GM19043 (cell line): ENCODE results near the gene MOB2.

ENCODE experiments used
- ATAC-seq: cut with Tn5 transposase; IDR thresholded peaks from one replicate; pipeline ENCODE4 v1.9.1; 2021; ENCODE audit warnings: low read depth; ENCODE audit not compliant: unreplicated experiment

Gene MOB2

DNA sequence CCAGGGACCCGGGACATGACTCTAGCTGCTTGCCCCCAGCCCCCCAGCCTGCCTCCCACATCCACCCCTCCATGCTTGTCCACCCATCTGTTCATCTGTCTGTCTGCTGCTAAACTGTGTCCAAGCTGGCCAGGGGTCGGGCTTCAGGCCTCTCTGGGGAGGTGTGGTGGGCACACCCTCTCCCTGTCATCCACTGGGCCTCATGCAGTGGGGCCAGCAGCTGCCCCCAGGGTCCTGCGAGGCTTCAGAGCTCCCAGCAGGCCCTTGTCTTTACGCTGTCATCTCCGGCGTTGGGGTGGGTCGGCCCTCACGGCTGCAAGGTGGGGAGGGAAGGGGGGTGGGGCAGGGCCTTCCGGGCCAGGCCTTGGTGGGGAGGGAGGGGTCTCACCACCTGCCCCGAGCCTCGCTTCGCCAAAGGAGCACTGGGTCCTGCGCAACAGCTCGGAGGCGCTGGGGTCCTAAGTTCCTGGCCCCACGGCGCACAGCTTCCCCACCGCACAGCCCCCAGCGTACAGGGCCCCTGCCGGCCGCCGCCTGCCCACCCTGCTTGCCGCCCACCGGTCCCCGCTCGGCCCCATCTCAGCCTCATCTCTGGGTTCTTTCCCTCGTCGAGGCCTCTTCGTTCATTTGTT, 26.7 kb downstream of the MOB2 start:
- no peak for ATAC-seq

DNA sequence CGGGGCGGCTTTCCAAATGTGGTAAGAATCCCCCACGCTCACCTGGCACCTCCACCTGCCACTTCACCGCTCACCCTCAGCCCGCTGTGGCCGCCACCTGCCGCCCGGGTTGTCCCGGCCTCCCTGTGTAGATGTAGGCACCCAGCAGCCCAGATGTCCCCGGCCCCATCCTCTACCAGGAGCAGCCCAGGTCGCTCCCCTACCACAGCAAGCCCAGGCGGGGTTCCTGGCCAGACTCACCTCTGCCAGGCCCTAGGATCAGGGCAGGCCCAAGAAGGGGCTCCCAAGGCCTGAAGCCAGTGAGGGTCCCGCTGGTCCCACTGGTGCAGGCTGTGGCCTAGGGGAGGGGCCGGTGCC, 27.4 kb downstream of the MOB2 start:
- ATAC-seq: no peak

DNA sequence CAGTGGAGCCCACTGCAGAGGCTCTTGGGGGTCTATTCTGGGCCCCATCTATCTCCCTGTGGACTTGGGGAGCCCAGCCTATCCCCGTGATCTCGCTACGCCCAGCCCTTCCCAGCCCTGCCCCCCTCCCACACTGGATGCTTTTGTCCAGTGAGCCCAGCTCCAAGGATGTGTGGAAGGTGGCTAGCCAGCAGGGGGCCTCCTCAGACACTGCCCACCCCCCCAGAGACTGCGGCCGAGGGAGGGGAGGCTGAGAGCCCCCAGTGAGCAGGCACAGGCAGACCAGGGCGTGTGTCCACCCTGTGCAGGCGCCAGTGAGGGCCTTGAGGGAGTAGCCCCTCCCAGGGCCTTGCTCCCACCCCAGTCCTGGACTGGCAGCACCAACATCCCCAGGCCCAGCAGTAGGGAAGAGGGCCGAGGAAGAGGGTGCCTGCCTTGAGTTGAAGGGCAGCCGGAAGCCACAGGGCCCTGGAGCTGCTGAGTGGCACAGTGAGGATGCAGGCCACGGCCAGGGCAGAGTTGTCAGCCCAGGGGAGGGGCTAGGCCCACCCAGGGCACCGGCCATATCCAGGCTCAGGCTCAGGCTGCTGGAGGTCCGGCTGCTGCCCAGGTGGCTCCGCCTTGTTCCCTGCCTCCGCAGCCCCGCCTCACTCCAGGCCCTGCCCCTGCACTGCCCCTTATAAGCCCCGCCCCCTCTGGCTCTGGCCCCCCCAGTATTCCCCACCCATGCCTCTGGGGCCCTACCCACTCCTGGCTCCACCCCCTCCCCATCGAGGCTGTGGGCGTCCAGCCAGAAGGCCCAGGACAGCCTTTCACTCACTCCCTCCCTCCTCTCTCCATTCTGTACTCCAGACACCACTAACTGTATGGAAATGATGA, 28.0 kb downstream of the MOB2 start:
- ATAC-seq: no peak

DNA sequence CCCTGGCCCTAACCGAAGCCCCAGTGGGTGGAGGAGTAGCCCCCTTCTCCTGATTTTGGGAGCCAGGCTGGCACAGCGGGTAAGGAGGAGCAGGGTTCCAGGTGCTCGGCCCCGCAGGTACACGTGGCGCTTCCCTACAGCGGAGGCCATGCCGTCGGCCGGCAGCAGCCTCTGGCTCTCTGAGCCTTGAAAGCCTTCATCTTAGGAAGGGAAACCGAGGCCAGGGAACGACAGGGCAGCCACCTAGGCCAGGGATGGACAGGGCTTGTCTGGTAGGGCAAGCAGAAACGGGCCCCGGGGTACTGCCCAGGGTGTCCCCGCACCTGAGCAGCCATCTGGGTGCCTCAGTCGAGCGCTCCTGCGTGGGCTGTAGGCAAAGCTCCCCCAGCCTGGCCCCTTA, 28.7 kb downstream of the MOB2 start:
- no peak for ATAC-seq

DNA sequence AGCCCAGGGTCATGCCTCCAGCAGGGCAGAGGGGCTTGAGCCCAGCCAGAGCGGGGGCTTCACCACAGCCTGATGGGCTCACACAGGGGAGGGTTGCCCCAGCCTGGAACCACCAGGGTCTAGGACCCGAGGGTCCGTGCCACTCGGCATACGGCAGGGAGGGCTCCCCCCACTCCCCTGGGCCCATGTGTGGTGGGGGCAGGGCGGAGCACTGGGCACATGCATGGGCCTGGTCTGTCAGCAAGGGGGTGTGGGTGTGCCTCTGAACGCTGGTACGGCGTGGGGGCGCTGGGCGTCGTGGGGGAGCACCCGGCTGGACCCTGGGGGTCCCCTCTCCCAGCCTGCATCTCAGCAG, 29.3 kb downstream of the MOB2 start:
- no peak for ATAC-seq

DNA sequence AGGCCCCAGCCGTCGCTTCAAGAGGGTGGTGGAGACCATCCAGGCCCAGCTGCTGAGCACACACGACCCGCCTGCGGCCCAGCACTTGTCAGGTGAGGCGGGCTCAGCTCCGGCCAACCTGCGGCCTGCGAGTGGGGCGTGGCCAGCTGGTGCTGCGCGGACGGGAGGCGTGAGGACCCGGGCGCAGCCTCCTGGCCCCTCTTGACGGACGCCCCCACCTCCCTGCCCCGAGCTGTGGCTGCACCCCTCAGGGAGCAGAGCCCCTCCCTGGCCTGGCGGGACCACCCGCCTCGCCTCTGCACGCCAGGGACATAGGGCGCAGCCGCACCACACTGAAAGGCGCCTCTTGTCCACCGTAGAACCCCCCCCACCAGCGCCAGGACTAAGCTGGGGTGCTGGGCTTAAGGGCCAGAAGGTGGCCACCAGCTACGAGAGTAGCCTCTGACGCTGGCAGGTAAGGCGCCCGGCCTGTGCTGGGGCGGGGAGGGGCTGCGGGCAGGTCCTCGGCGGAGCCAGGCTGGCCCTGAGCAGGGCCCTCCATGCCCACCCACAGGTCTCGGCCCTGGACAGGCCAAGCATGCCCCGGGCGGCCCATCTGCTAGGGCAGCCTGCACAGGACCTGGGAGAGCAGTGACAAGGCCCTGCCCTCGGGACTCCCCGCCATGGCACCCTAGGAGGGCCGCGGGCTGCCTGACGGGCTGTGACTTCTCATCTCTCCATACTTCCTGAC, 29.8 kb downstream of the MOB2 start:
- no peak for ATAC-seq

DNA sequence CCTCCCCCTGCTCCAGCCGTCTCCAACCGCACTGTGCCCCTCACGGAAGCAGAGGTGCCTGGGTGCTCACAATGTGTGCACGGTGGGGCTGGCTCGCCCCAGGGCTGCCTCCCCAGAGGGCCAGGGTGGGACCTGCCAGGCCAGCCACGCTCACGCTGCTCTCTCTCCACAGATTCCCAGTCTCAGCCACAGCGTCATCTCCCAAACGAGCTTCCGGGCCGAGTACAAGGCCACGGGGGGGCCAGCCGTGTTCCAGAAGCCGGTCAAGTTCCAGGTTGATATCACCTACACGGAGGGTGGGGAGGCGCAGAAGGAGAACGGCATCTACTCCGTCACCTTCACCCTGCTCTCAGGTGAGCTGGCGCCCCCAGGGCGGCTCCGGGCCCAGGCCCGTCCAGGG, 30.4 kb downstream of the MOB2 start:
- ATAC-seq: no peak

DNA sequence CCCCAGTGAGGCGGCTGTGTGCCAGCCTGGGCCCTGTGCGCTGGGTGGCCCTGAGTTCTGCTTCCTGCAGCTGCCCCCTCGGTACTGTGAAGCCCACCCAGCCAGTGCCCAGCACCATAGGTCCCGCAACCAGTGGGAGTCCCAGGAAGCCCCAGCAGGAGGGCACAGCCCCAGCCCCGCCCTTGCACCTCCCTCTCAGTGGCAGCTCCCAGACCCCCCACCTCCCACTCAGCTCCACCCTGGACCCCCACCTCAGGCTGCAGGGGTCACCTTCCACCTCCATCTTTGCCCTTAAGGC, 30.9 kb downstream of the MOB2 start:
- ATAC-seq: no peak

DNA sequence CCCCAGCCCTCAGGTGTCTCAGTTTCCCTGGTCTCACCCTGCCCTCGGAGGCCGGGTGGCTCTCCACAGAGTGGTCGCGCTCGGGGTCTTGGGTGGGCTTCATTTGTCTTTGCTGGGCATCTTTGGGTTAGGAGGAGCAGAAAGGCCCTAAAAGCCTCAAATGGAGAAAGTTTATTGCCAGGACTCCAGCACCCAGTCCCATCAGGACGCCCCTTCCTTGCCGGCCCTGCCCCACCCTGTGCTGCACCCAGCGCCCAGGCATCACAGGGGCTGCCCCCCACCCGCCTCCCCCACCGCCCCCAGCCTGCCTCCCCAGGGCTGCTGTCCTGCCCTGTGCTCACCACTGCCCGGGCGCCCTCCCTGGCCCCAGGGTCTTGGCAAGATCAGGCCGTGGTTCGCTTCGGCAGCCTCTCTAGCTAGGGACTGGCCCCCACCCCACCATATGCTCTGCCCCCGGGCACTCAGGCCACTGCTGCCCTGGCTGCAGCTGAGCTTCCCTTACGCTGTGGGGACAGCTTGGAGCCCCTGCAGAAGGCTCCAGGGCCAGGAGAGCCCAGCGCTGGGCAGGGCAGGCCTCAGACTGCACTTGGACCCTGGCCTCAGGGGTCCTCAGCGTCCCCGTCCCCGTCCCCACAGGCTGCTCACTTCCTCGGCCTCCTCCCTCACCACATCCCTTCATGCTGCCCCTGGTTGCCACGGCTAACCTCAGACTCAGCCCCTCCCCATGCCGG, 31.4 kb downstream of the MOB2 start:
- no peak for ATAC-seq

DNA sequence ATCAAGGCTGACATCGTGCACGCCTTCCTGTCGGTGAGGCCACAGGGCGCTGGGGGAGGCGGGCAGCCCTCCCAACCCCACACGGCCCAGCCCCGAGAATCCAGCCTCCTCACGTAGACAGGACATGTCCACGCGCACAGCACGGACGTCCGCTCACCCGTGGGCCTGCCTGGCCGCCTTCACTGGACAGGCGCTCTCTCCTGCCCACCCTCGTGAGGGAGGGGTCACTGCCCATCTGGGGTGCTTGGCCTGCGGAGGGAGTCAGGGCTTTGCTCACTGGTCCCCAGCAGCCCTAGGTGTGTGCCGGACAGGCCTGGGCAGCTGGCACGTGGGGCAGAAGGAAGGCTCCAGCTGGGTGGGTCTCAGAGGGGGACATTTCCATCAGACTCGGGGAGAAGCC, 32.0 kb downstream of the MOB2 start:
- ATAC-seq: no peak

DNA sequence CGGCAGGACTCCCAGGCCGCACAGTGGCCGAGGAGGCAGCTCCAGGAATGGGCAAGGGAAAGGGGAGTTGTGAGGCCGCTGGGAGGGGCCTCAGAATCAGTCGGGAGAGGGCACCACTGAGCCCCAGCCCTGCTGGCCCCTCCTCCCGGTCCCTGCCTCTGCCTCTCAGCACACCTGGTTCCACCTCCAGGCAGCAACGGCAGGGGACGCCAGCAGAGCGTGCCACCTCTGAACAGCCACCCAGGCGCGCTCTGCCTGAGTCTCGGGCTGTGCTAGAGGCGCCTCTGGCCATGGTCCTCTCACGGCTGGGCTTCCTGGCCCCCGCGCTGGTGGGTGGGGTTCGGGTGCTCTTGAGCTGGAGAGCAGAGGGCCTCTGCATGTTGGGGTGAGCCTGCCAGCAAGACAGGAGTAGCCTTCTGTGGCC, 33.0 kb downstream of the MOB2 start:
- ATAC-seq: no peak

DNA sequence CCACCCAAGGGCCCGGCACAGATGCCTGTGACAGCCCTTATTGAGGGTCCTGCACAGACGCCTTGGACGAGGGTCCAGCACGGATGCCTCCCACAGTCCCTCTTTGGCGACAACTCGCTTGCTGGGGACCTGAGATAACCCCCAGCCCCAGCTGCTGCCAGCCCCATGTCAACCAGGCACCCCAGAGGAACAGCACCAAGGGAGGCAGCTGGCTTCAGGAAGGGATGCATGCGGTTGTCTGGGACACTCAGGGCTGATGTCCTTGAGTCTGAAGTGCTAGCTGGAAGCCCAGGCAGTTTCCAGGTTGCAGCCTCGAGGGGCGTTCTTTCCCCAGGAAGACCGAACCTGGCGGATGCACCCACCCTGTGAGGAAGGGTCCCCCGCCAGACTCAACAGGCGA, 33.8 kb downstream of the MOB2 start:
- no peak for ATAC-seq

DNA sequence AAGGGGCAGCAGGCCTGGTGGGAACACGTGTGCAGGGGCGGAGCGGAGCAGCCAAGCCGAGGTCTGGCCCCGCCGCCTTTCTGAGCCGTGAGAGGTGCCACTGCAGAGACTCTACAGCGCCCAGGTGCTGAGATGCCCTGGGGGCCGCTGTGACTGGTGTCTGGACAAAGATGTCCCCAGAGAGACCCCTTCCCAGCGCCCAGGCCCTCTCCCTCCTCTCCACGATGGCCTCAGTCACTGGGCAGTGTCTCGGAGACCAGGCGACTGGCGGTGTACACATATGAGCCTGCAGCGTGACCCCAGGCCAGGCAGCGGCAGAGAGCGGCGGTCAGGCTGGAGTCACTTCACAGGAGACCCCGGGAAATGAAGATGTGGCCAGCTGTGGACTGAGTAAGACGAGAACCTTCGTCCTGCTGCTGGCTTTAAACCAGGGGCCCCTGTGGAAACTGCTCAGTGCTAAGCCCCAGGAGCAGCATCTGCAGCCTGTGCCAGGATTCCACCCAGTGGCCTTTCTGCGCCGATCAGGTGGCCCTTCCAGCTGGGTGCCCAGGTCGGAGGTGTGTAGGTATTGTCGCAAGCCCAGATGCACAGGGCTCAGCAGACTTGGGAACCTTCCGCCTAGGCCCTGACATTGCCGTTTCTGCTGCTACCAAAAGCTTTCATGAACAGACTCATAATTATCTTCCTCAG, 34.7 kb downstream of the MOB2 start:
- no peak for ATAC-seq

DNA sequence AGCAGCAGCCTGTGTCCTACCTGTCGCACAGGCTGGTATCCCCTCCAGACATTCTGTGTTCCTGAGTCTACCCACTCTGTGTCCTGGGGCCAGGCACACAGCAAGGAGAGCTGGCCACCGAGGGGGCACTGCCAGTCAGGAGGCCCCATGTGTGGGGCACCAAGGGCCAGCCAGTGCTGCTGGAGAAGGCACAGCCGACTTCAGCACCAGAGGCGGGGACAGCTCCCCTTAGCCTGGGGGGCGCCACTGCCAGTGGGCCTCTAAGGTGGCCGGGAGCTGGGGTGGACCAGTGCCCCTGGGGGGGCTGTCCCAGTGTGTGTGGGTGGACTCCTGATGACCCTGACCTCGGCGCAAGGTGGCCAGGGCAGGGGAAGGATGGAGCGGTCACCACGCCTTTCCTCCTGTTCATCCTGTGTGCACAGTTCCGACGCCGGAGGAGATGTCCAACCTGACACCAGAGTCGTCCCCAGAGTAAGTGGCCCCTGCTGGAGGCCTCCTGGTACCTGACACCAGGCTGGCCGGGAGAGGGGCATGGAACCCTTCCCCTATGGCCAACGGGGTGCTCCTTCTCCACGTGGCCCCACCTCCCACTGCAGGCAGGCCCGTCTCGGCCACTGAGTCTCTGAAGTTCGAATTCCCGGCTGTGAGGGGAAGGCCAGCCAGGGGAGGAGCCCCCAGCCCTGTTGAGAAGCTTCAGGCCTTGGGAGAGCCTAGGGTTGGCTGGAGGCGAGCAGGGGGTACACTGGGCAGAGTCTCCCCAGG, 35.4 kb downstream of the MOB2 start:
- ATAC-seq: no peak

DNA sequence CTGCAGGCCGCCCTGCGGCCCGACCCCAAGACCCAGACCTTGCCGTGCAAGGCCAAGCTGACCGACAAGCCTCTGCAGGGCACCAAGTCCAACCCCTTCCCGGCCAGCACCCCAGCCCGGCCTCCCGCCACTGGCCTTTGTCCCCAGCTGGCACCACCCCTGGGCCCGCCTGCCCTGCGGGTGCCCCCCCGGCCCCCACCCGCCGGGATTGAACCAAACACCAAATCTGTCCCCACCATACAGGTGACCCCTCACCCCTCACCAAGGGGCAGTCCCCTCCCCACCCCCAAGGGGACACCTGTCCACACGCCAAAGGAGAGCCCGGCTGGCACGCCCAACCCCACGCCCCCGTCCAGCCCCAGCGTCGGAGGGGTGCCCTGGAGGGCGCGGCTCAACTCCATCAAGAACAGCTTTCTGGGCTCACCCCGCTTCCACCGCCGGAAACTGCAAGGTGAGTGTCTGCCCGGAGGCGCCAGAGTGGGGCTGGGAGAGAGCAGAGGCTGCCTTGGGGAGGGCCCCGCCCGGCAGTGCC, 36.2 kb downstream of the MOB2 start:
- no peak for ATAC-seq

DNA sequence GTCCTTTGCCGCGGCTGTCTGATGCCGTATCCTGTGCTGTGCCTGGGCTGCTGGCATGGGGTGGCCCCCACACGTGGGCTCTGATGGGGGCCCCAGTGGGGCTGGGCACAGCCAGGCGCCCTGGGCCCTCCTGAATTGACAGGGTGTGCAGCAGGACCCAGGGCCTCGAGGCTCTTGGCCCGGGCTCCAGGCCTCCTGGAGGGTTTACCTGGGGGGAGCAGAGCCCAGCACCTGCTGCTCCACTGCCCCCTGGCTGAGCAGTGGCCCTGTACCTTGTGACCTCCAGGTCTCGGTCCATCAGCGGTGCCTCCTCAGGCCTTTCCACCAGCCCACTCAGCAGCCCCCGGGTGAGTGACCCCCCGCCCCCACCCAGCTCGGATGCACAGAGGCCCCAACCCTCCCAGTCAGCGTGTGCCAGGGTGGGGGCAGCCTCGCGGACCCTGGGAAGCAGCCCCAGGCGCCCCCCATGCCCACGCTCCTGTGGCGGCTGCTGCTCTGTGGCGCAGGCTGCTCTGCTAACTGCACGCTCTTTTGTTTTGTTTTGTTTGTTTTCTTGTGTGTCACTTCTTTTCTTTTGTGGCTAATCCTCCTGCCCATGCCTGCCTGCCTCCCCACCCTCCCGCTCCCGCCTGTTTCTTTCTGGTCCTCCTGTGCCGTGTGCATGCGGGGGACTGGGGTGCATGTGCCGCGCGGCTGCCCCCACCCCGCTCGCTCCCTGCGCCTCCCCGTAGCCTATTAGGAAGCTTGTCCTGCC, 36.9 kb downstream of the MOB2 start:
- ATAC-seq: no peak

DNA sequence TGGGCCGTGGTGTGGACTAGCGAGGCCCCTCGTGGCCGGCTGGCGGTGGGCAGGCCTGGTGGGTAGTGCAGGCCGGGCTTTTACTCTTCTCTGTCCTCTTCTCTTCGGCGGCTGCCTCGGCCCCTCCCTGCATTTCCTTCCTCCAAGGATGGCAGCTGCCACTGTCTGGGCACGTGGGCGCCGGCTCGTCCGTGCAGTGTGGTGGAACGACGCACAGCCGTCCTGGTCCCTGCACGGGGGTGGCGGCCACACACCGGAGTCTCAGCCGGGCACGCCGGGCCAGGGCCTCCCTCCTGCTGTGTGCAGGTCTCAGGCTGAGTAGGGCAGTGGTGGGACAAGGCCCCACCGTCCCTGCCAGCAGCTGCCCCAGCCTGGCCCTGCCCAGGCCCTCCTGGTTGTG, 37.7 kb downstream of the MOB2 start:
- no peak for ATAC-seq

DNA sequence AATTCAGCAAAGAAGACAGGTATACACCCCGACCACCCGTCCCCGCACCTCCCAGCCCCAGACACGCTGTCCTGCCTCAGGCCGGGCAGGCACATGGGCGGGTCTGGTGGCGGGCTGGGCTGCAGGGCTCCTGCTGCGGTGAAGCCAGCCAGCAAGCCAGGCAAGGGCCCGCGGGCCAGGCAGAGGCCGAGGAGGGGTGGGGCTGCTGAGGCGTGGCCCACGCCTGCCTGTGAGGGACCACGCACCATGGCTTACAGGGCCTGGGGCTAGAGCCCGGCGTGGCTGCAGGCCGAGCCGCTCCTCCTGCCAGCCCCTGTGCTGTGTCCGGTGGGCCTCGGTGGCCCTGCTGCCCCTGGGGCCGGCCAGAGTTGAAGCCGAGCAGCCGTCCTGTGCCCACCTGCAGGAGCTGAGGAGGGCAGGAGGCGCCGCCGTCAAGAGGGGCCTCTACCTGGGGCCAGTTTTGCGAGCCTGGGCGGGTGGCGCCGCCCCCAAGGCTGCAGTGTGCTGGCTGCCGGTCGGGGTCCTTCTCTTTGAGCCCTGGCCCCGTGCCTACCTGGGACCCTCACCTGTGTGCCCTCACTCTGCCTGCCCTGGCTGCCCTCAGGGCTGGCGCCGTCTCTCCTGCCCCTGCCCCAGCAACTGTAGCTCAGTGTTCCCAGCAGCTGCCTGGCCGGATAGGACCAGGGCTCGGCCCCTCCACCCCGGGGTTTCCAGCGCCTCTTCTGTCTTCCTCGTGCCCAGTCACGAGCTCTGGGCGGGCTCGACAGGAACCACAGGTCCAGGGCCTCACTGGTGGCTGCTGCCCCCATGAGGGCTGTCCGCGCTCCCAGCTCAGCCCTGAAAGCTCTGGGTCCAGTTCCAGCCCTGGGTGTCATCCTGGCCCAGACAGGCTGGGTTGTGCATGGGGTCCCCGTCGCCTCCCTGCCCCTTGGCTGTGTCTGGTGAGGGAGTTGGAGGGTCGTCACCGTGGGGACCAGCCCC, 38.4 kb downstream of the MOB2 start:
- ATAC-seq: no peak
